Measurements from ENCODE around the gene HSPB6.

DNA sequence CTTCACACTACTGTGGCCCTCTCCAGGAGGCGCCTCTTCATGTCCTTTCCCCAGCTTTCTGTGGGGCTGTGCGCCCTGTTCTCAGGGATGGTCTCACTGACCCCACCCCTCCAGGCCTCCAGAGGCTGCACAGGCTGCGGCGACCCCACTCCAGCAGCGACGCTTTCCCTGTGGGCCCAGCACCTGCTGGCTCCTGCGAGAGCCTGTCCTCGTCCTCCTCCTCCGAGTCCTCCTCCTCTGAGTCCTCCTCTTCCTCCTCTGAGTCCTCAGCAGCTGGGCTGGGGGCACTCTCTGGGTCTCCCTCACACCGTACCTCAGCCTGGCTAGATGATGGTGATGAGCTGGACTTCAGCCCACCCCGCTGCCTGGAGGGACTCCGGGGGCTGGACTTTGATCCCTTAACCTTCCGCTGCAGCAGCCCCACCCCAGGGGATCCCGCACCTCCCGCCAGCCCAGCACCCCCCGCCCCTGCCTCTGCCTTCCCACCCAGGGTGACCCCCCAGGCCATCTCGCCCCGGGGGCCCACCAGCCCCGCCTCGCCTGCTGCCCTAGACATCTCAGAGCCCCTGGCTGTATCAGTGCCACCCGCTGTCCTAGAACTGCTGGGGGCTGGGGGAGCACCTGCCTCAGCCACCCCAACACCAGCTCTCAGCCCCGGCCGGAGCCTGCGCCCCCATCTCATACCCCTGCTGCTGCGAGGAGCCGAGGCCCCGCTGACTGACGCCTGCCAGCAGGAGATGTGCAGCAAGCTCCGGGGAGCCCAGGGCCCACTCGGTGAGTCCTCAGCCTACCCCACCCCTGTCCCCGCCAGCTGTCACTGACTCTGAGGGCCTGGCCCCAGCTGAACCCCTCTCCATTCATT is 29.7 kb upstream of the HSPB6 start:
- no peak for TF ChIP-seq POLR2AphosphoS5 (IDR thresholded peaks at IDR 0.05; ENCODE audit: low read depth, low read length)
- TF ChIP-seq TAF1 (IDR thresholded peaks at IDR 0.05; ENCODE audit: borderline replicate concordance, insufficient read depth, low read length) = no peak
- no peak for TF ChIP-seq SIN3A (IDR thresholded peaks at IDR 0.05; ENCODE audit: borderline replicate concordance, insufficient read depth, low read length)
- TF ChIP-seq REST (IDR thresholded peaks at IDR 0.05; ENCODE audit: insufficient read depth in 1 of 2, low read depth in 2 of 2, low read length in 2 of 2) = no peak
- no peak for TF ChIP-seq FOXP2 (optimal IDR thresholded peaks at IDR 0.05; ENCODE audit: borderline replicate concordance, extremely low read depth, extremely low read length, insufficient read depth)
